GM12878 (cell line): ENCODE measurements around the gene NEK11. TPM values are rescaled to one million over a fixed set of nuclear protein-coding genes. Genes with fewer than 3 reads are reported as not detected.

Experiments used
- ATAC-seq: fragments of 200-7000 bp; cut with Tn5 transposase; 3 replicates; pipeline ENCODE4 v1.9.1; 2020; ENCODE audit warnings: mild to moderate bottlenecking, moderate library complexity
- BruUV-seq: library from RNA; stranded (reverse); fragments of 400-500 nt; replicated peaks from 2 replicates; lab custom pipeline; 2021; lab: Mats Ljungman, UMichigan
- CTCF ChIA-PET: fragments of 300-600 bp; sonication (Branson Sonifier 250); formaldehyde crosslinking; extraction: SDS; loops from one replicate; lab custom pipeline; 2021; ENCODE audit warnings: inconsistent platforms; lab: Yijun Ruan, JAX
- POLR2A ChIA-PET: fragments of 350-600 bp; formaldehyde crosslinking; extraction: SDS; loops from one replicate; lab custom pipeline; 2021; ENCODE audit warnings: inconsistent platforms; lab: Charles Lee
- RAD21 ChIA-PET: fragments of 300-600 bp; sonication (Branson Sonifier 250); formaldehyde crosslinking; loops from one replicate; lab custom pipeline; 2023; ENCODE audit warnings: antibody characterized with exemption; ENCODE audit not compliant: unreplicated experiment; lab: Charles Lee
- SMC1A ChIA-PET: fragments of 300-600 bp; sonication (Branson Sonifier 250); formaldehyde crosslinking; loops from one replicate; lab custom pipeline; 2023; ENCODE audit not compliant: unreplicated experiment, uncharacterized antibody; lab: Charles Lee
- DNase-seq: peaks from one replicate; pipeline ENCODE4 v3.0.0-alpha.2; 2011; ENCODE audit warnings: low read depth, low spot score
- FAIRE-seq: peaks from 3 replicates; lab custom pipeline; 2011; peaks lifted over from hg19 to GRCh38; lab: Jason Lieb, UNC
- H2AFZ ChIP-seq: 2 replicates; pipeline ENCODE4 v1.6.0; 2011; ENCODE audit warnings: low read depth, low read length, control low read depth; ENCODE audit not compliant: control insufficient read depth
- H3K27ac ChIP-seq: 2 replicates; pipeline ENCODE4 v1.5.1; 2011; ENCODE audit warnings: control low read depth; ENCODE audit not compliant: control insufficient read depth, insufficient read depth
- H3K27me3 ChIP-seq, 2 experiments: replicated peaks in 1 of 2; 2 replicates each; pipeline versions ENCODE4 v1.6.0 to v1.6.1; 2011; ENCODE audit warnings: low read length in 1 of 2; ENCODE audit not compliant: control insufficient read depth in 2 of 2, insufficient read depth in 2 of 2
- H3K36me3 ChIP-seq, 2 experiments: 2 replicates each; pipeline ENCODE4 v1.5.1; 2011; ENCODE audit warnings: low read length in 1 of 2; ENCODE audit not compliant: control insufficient read depth in 2 of 2, insufficient read depth in 2 of 2
- H3K4me1 ChIP-seq: 2 replicates; pipeline ENCODE4 v1.6.1; 2011; ENCODE audit warnings: mild to moderate bottlenecking, low read length, moderate library complexity, mixed read lengths; ENCODE audit not compliant: control insufficient read depth, insufficient read depth
- H3K4me2 ChIP-seq: 2 replicates; pipeline ENCODE4 v1.6.0; 2011; ENCODE audit warnings: control low read depth; ENCODE audit not compliant: control insufficient read depth, insufficient read depth
- H3K4me3 ChIP-seq: fragments of 200-600 bp; sonication (generic); 2 replicates; pipeline ENCODE4 v1.5.1; 2016
- H3K79me2 ChIP-seq: 2 replicates; pipeline ENCODE4 v1.6.0; 2011; ENCODE audit warnings: low read length; ENCODE audit not compliant: control insufficient read depth, insufficient read depth
- H3K9ac ChIP-seq: 2 replicates; pipeline ENCODE4 v1.8.0; 2011; ENCODE audit warnings: low read length, control low read depth, mixed read lengths; ENCODE audit not compliant: control insufficient read depth, insufficient read depth
- H3K9me3 ChIP-seq: replicated peaks from 3 replicates; pipeline ENCODE4 v1.5.1; 2011; ENCODE audit warnings: mild to moderate bottlenecking, low read length; ENCODE audit not compliant: control insufficient read depth, insufficient read depth
- H4K20me1 ChIP-seq: 2 replicates; pipeline ENCODE4 v1.6.0; 2011; ENCODE audit not compliant: control insufficient read depth, insufficient read depth
- BHLHE40 ChIP-seq, 2 experiments: fragments of 450-650 bp in 1 of 2; IDR thresholded peaks; 2 replicates each; pipeline ENCODE4 v1.6.1; 2011 to 2017; ENCODE audit warnings: low read depth in 2 of 2, borderline replicate concordance in 1 of 2, improper control_type of control experiment in 1 of 2, low read length in 1 of 2, mild to moderate bottlenecking in 1 of 2
- CREM ChIP-seq: IDR thresholded peaks from 2 replicates; pipeline ENCODE4 v1.6.1; 2014; ENCODE audit warnings: antibody characterized with exemption, low read depth
- ELK1 ChIP-seq: IDR thresholded peaks from 2 replicates; pipeline ENCODE4 v1.6.1; 2012; ENCODE audit warnings: low read depth, low read length, improper control_type of control experiment
- EP300 ChIP-seq, 2 experiments: fragments of 150-350 bp in 1 of 2; IDR thresholded peaks; 2 replicates each; pipeline ENCODE4 v1.6.1; 2011 to 2012; ENCODE audit warnings: low read depth in 2 of 2, low read length in 2 of 2, borderline replicate concordance in 1 of 2, improper control_type of control experiment in 1 of 2, inconsistent platforms in 1 of 2; ENCODE audit not compliant: control insufficient read depth in 1 of 2
- ETV6 ChIP-seq, 2 experiments: fragments of 450-650 bp in 1 of 2; IDR thresholded peaks in 1 of 2; conservative IDR thresholded peaks in 1 of 2; 2 replicates each; pipeline ENCODE4 v1.6.1; 2014; ENCODE audit warnings: antibody characterized with exemption in 1 of 2, borderline replicate concordance in 1 of 2, low read depth in 1 of 2, mild to moderate bottlenecking in 1 of 2, moderate library complexity in 1 of 2
- FOS ChIP-seq: IDR thresholded peaks from 3 replicates; pipeline ENCODE4 v1.6.1; 2011; ENCODE audit warnings: borderline replicate concordance; ENCODE audit not compliant: insufficient read length; ENCODE audit errors: extremely low read depth
- FOXK2 ChIP-seq: fragments of 450-650 bp; IDR thresholded peaks from 2 replicates; pipeline ENCODE4 v1.6.1; 2017; ENCODE audit warnings: mild to moderate bottlenecking, moderate library complexity
- GATAD2B ChIP-seq: fragments of 450-650 bp; conservative IDR thresholded peaks from 2 replicates; pipeline ENCODE4 v1.6.1; 2017; ENCODE audit warnings: low read depth, mild to moderate bottlenecking, moderate library complexity
- HCFC1 ChIP-seq: fragments of 150-350 bp; IDR thresholded peaks from 2 replicates; pipeline ENCODE4 v1.6.1; 2014; ENCODE audit warnings: low read length
- HDAC6 ChIP-seq: fragments of 200-600 bp; sonication (generic); IDR thresholded peaks from one replicate; pipeline ENCODE4 v1.8.0; 2017; ENCODE audit warnings: antibody characterized with exemption; ENCODE audit not compliant: unreplicated experiment
- KDM1A ChIP-seq: fragments of 200-600 bp; sonication (generic); IDR thresholded peaks from 2 replicates; pipeline ENCODE4 v1.6.1; 2016; ENCODE audit warnings: borderline replicate concordance
- MTA2 ChIP-seq: fragments of 450-650 bp; IDR thresholded peaks from 2 replicates; pipeline ENCODE4 v1.6.1; 2016; ENCODE audit warnings: low read depth, mild to moderate bottlenecking, moderate library complexity
- NR2C2 ChIP-seq: IDR thresholded peaks from 2 replicates; pipeline ENCODE4 v1.6.1; 2011; ENCODE audit warnings: borderline replicate concordance, low read depth; ENCODE audit not compliant: control insufficient read depth, insufficient read length
- RELA ChIP-seq: fragments of 450-650 bp; IDR thresholded peaks from 2 replicates; pipeline ENCODE4 v1.8.0; 2014; ENCODE audit warnings: borderline replicate concordance; ENCODE audit not compliant: partially characterized antibody
- SIX5 ChIP-seq: IDR thresholded peaks from 2 replicates; pipeline ENCODE4 v1.6.1; 2011; ENCODE audit warnings: mild to moderate bottlenecking, low read depth, low read length, moderate library complexity; ENCODE audit not compliant: severe bottlenecking
- SMARCA5 ChIP-seq: fragments of 450-650 bp; IDR thresholded peaks from 2 replicates; pipeline ENCODE4 v1.6.1; 2017; ENCODE audit warnings: mild to moderate bottlenecking
- SREBF2 ChIP-seq: IDR thresholded peaks from 2 replicates; pipeline ENCODE4 v1.6.1; 2012; ENCODE audit warnings: mild to moderate bottlenecking, low read length
- WGBS: methylation state at CpG from one replicate; pipeline ENCODE4 v1.1.6; 2016; ENCODE audit warnings: low lambda C conversion rate; ENCODE audit not compliant: insufficient replicate concordance, insufficient coverage; ENCODE audit errors: missing lambda C conversion rate; 5-methylcytosine and 5-hydroxymethylcytosine counted together
- in situ Hi-C: fragments of 300-500 bp; cut with MboI; formaldehyde crosslinking; loops from 9 replicates; pipeline ENCODE4 v1.14.3; 2018; ENCODE audit warnings: mixed read lengths
- intact Hi-C: fragments of 100-400 bp; cut with micrococcal nuclease; formaldehyde crosslinking; loops from one replicate; pipeline ENCODE4 v1.14.2; 2022; ENCODE audit not compliant: unreplicated experiment
- polyA plus RNA-seq, 11 experiments: library from polyadenylated mRNA; depleted of rRNA in 4 of 11; unstranded in 6 of 11; stranded (reverse) in 5 of 11; fragments of >200 nt; fragmentation: Nextera tagmentation in 4 of 11; fragmentation: Illumina TruSeq in 1 of 11; extraction: Ambion mirVana in 4 of 11; extraction: Trizol in 1 of 11; gene quantifications; 1 replicate in 1 of 11; 2 replicates in 10 of 11; pipeline versions ENCODE4 v1.2.1 to v1.2.3, GENCODE V29; 2011 to 2016; ENCODE audit warnings: inconsistent platforms in 2 of 11, missing spikeins in 2 of 11, low read depth in 1 of 11
- total RNA-seq, 4 experiments: library from RNA; depleted of rRNA in 3 of 4; stranded (reverse); fragments of >200 nt in 3 of 4; fragmentation: Illumina TruSeq in 1 of 4; extraction: Trizol in 1 of 4; gene quantifications; 2 replicates each; pipeline versions ENCODE4 v1.2.1 to v1.2.3, GENCODE V29; 2013 to 2021
- TF ChIP-seq, protein P1 (sequence below): IDR thresholded peaks from 2 replicates; pipeline ENCODE4 v1.6.1; 2011; ENCODE audit warnings: mild to moderate bottlenecking, low read depth, low read length, moderate library complexity; ENCODE audit not compliant: insufficient replicate concordance
- TF ChIP-seq, protein P2 (sequence below): fragments of 450-650 bp; IDR thresholded peaks from 2 replicates; pipeline ENCODE4 v1.6.1; 2014; ENCODE audit warnings: mild to moderate bottlenecking

Gene NEK11
- total and polyA plus RNA-seq, 10 of the 15 experiments (the other 5 are each of a cell fraction or from before 2014, with no cell fraction given), result 0.05 to 0.94 (median 0.36) TPM; not detected in 1

GRCh38 chr3:131110087-131110486 is 83.4 kb downstream of the NEK11 start:
- FAIRE-seq, result no peak
- in situ Hi-C loops, result no loop called here

More at GRCh38 chr3:131110087-131110486, 83.4 kb downstream of the NEK11 start:
- ChIA-PET CTCF (no interaction called here), POLR2A (no interaction called here), RAD21 (no interaction called here), SMC1A (no interaction called here)
- intact Hi-C loops, result no loop called here
- TF ChIP-seq ETV6 (conservative IDR thresholded peaks at IDR 0.05 in 1 of 2, IDR thresholded peaks at IDR 0.05 in 1 of 2; ENCODE audit: borderline replicate concordance in 1 of 2, low read depth in 1 of 2) (no peak), SMARCA5 (no peak), KDM1A (no peak), RELA (no peak), CREM (no peak), NR2C2 (no peak), FOS (no peak), HCFC1 (no peak), SREBF2 (no peak), GATAD2B (no peak), SIX5 (no peak), EP300 (IDR thresholded peaks at IDR 0.05; ENCODE audit: borderline replicate concordance in 1 of 2, control insufficient read depth in 1 of 2, low read depth in 2 of 2, low read length in 2 of 2) (no peak), BHLHE40 (IDR thresholded peaks at IDR 0.05; ENCODE audit: borderline replicate concordance in 1 of 2, low read depth in 2 of 2, low read length in 1 of 2) (no peak), MTA2 (no peak), FOXK2 (no peak), HDAC6 (no peak), ELK1 (no peak)
- TF ChIP-seq, protein P1, sequence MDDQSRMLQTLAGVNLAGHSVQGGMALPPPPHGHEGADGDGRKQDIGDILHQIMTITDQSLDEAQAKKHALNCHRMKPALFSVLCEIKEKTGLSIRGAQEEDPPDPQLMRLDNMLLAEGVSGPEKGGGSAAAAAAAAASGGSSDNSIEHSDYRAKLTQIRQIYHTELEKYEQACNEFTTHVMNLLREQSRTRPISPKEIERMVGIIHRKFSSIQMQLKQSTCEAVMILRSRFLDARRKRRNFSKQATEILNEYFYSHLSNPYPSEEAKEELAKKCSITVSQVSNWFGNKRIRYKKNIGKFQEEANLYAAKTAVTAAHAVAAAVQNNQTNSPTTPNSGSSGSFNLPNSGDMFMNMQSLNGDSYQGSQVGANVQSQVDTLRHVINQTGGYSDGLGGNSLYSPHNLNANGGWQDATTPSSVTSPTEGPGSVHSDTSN, result no peak
- TF ChIP-seq, protein P2, sequence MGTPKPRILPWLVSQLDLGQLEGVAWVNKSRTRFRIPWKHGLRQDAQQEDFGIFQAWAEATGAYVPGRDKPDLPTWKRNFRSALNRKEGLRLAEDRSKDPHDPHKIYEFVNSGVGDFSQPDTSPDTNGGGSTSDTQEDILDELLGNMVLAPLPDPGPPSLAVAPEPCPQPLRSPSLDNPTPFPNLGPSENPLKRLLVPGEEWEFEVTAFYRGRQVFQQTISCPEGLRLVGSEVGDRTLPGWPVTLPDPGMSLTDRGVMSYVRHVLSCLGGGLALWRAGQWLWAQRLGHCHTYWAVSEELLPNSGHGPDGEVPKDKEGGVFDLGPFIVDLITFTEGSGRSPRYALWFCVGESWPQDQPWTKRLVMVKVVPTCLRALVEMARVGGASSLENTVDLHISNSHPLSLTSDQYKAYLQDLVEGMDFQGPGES, result no peak
- BruUV-seq, result no TSS peak
- Histone ChIP-seq H4K20me1 (no peaks in the 10 kb centered on the region), H3K79me2 (no peaks in the 10 kb centered on the region), H3K4me3 (no peak overlapping the region), H3K4me2 (no peak overlapping the region), H3K9me3 (no peaks in the 10 kb centered on the region), H3K9ac (no peak overlapping the region), H3K4me1 (no peaks in the 10 kb centered on the region), H3K27me3 (no peaks in the 10 kb centered on the region), H3K27ac (no peak overlapping the region), H2AFZ (no peak overlapping the region), H3K36me3 (no peaks in the 10 kb centered on the region)
- no peak for DNase-seq
- ATAC-seq, result no peak
- 0% methylated on average over 1 of the region's 1 CpG for WGBS
